Measurements from ENCODE around the gene FUT3.

The FUT3 gene

GRCh38 chr19:5799247-5800241, 51.7 kb downstream of the FUT3 start:
- no peak for DNase-seq

- no peak for DNase-seq
These were observed 53.0 kb downstream of the FUT3 start for GRCh38 chr19:5798244-5798643.

- DNase-seq: no peak
These were observed 55.8 kb downstream of the FUT3 start for GRCh38 chr19:5795382-5795919.

GRCh38 chr19:5793188-5793587, 58.1 kb downstream of the FUT3 start:
- DNase-seq: no peak
